ENCODE data around the gene MXD1.
"Not testable (repeated sequence)": the region's sequence is repeated elsewhere in the genome, so short reads cannot be mapped to it uniquely, and the experiment has no call there.

MXD1 gene

GRCh38 chr2:69914950-69915945 lies at the start of gene MXD1:
MXD1 (plus strand) TSS chr2:69915109; CDS start chr2:69915331, 222 bp downstream.
- no peak for DNase-seq

- DNase-seq, result no peak
These were observed 26.5 kb upstream of the MXD1 start for GRCh38 chr2:69888451-69888850.

- DNase-seq, result no peak
These were observed 25.6 kb upstream of the MXD1 start for GRCh38 chr2:69889302-69889701.

GRCh38 chr2:69890881-69891280 lies 24.0 kb upstream of the MXD1 start:
- no peak for DNase-seq

- DNase-seq, result not testable (repeated sequence)
These were observed 22.0 kb upstream of the MXD1 start for GRCh38 chr2:69892838-69893424.

GRCh38 chr2:69893684-69894551 lies 21.0 kb upstream of the MXD1 start, which contains the start of gene SNRNP27:
SNRNP27 (plus strand) TSS chr2:69893956; CDS start chr2:69893985, 29 bp downstream.
- DNase-seq, result peak; percentile 68

GRCh38 chr2:69894737-69895136 lies 20.2 kb upstream of the MXD1 start:
- DNase-seq, result not testable (repeated sequence)

- DNase-seq, result no peak
These were observed 12.5 kb upstream of the MXD1 start for GRCh38 chr2:69902213-69902922.

- DNase-seq, result no peak
These were observed 7.7 kb upstream of the MXD1 start for GRCh38 chr2:69907216-69907615.

- DNase-seq, result peak; percentile 19
These were observed 2.8 kb upstream of the MXD1 start for GRCh38 chr2:69911985-69912563.

- peak; percentile 99 for DNase-seq
These were observed 552 bp upstream of the MXD1 start for GRCh38 chr2:69914164-69914949.

GRCh38 chr2:69916106-69916505 lies 1.2 kb downstream of the MXD1 start:
- no peak for DNase-seq

GRCh38 chr2:69917852-69918251 lies 2.9 kb downstream of the MXD1 start:
- no peak for DNase-seq

GRCh38 chr2:69918401-69918800 lies 3.5 kb downstream of the MXD1 start:
- DNase-seq, result no peak

- DNase-seq, result no peak
These were observed 8.2 kb downstream of the MXD1 start for GRCh38 chr2:69923116-69923515.

- no peak for DNase-seq
These were observed 12.1 kb downstream of the MXD1 start for GRCh38 chr2:69926849-69927515.

- no peak for DNase-seq
These were observed 17.1 kb downstream of the MXD1 start for GRCh38 chr2:69931832-69932595.

GRCh38 chr2:69932596-69932922 lies 17.6 kb downstream of the MXD1 start:
- DNase-seq, result no peak

GRCh38 chr2:69933254-69933828 lies 18.4 kb downstream of the MXD1 start:
- no peak for DNase-seq

All from NCI-H774 (cell line).